ENCODE data around the gene SELENOO.

Gene SELENOO

GRCh38 chr22:50264946-50265669 is 64.3 kb downstream of the SELENOO start:
- H2BK120ac ChIP-seq (ENCODE audit: low read depth, low read length) = no peak overlapping the region
- H2BK5ac ChIP-seq (ENCODE audit: low read length) = peak overlapping the region; percentile 63
- peak overlapping the region; percentile 60 for H2BK12ac ChIP-seq (ENCODE audit: low read length)
- H3K18ac ChIP-seq (ENCODE audit: low read length) = peak overlapping the region; percentile 27
- H3K9ac ChIP-seq (ENCODE audit: low read depth, low read length, poor library complexity) = no peak overlapping the region
- peak overlapping the region; percentile 48 for H3K23ac ChIP-seq (ENCODE audit: low read depth, low read length, poor library complexity)
- H2AFZ ChIP-seq (ENCODE audit: low read length) = no peak overlapping the region
- peak overlapping the region; percentile 85 for H2AK5ac ChIP-seq (ENCODE audit: low read depth, low read length)
- peaks cover 0 to 17% of the 10 kb centered on the region in 2 donors for H3K36me3 ChIP-seq (replicated peaks in 1 of 2; ENCODE audit: control insufficient read depth in 2 of 2, insufficient read depth in 2 of 2, low read length in 2 of 2)
- H3K4me3 ChIP-seq (ENCODE audit: low read length in 2 of 2) = no peak overlapping the region
- no peak overlapping the region for H3K4me2 ChIP-seq (ENCODE audit: insufficient read depth, low read length, poor library complexity, severe bottlenecking)
- no peak for DNase-seq (ENCODE audit: low spot score)
- no peak overlapping the region for H3K14ac ChIP-seq (ENCODE audit: low read length)
- H4K91ac ChIP-seq (ENCODE audit: low read depth, low read length, poor library complexity) = no peak overlapping the region
- peaks cover 0 to 7% (median 0%) of the 10 kb centered on the region in 3 experiments for H3K27me3 ChIP-seq (ENCODE audit: control insufficient read depth in 3 of 3, insufficient read depth in 3 of 3, low read depth in 1 of 3, low read length in 3 of 3)
- H4K8ac ChIP-seq (ENCODE audit: low read depth, low read length) = peak overlapping the region; percentile 9
- no peak overlapping the region for H3K27ac ChIP-seq (replicated peaks; ENCODE audit: low read length)
- peaks cover 4% of the 10 kb centered on the region in 2 donors for H3K9me3 ChIP-seq (replicated peaks in 1 of 2; ENCODE audit: control insufficient read depth in 2 of 2, insufficient read depth in 1 of 2, low read depth in 1 of 2, low read length in 2 of 2)
- WGBS, 2 donors (ENCODE audit: extremely low coverage in 2 of 2, insufficient read length in 2 of 2, insufficient replicate concordance in 1 of 2) = no CpG with 5 or more reads among the region's 15 CpGs
- H2BK15ac ChIP-seq (ENCODE audit: low read length) = peak overlapping the region; percentile 95
- peaks cover 6% of the 10 kb centered on the region for H3K79me1 ChIP-seq (ENCODE audit: low read depth, low read length)
- no peak overlapping the region for H3K4ac ChIP-seq (ENCODE audit: low read length)
- peaks cover 11 to 24% of the 10 kb centered on the region in 2 donors for H3K4me1 ChIP-seq (ENCODE audit: control insufficient read depth in 2 of 2, insufficient read depth in 1 of 2, low read depth in 1 of 2, low read length in 2 of 2)

GRCh38 chr22:50266994-50267393 is 66.2 kb downstream of the SELENOO start:
- H2AFZ ChIP-seq (ENCODE audit: low read length) = no peak overlapping the region
- H3K9me3 ChIP-seq (replicated peaks in 1 of 2; ENCODE audit: control insufficient read depth in 2 of 2, insufficient read depth in 1 of 2, low read depth in 1 of 2, low read length in 2 of 2) = peaks cover 4% of the 10 kb centered on the region in 2 donors
- peaks cover 0 to 17% of the 10 kb centered on the region in 2 donors for H3K36me3 ChIP-seq (replicated peaks in 1 of 2; ENCODE audit: control insufficient read depth in 2 of 2, insufficient read depth in 2 of 2, low read length in 2 of 2)
- peak overlapping the region; percentile 67 for H2BK15ac ChIP-seq (ENCODE audit: low read length)
- H4K91ac ChIP-seq (ENCODE audit: low read depth, low read length, poor library complexity) = no peak overlapping the region
- no peak overlapping the region for H3K4ac ChIP-seq (ENCODE audit: low read length)
- no peaks in the 10 kb centered on the region for H3K79me1 ChIP-seq (ENCODE audit: low read depth, low read length)
- H2BK5ac ChIP-seq (ENCODE audit: low read length) = no peak overlapping the region
- no peak overlapping the region for H3K27ac ChIP-seq (replicated peaks; ENCODE audit: low read length)
- WGBS, 2 donors (ENCODE audit: extremely low coverage in 2 of 2, insufficient read length in 2 of 2, insufficient replicate concordance in 1 of 2) = no CpG with 5 or more reads among the region's 37 CpGs
- peak overlapping the region; percentile 87 for H2BK120ac ChIP-seq (ENCODE audit: low read depth, low read length)
- H3K9ac ChIP-seq (ENCODE audit: low read depth, low read length, poor library complexity) = no peak overlapping the region
- peak overlapping the region; percentile 38 for H3K14ac ChIP-seq (ENCODE audit: low read length)
- no peak overlapping the region for H3K18ac ChIP-seq (ENCODE audit: low read length)
- peaks cover 21 to 27% of the 10 kb centered on the region in 2 donors for H3K4me1 ChIP-seq (ENCODE audit: control insufficient read depth in 2 of 2, insufficient read depth in 1 of 2, low read depth in 1 of 2, low read length in 2 of 2)
- peak overlapping the region; percentile 43 for H3K23ac ChIP-seq (ENCODE audit: low read depth, low read length, poor library complexity)
- H3K27me3 ChIP-seq (ENCODE audit: control insufficient read depth in 3 of 3, insufficient read depth in 3 of 3, low read depth in 1 of 3, low read length in 3 of 3) = peaks cover 0 to 9% (median 0%) of the 10 kb centered on the region in 3 experiments
- no peak for DNase-seq (ENCODE audit: low spot score)
- H2BK12ac ChIP-seq (ENCODE audit: low read length) = no peak overlapping the region
- H3K4me2 ChIP-seq (ENCODE audit: insufficient read depth, low read length, poor library complexity, severe bottlenecking) = no peak overlapping the region
- peak overlapping the region; percentile 79 for H2AK5ac ChIP-seq (ENCODE audit: low read depth, low read length)
- H4K8ac ChIP-seq (ENCODE audit: low read depth, low read length) = no peak overlapping the region
- H3K4me3 ChIP-seq (ENCODE audit: low read length in 2 of 2) = no peak overlapping the region

All from neuronal stem cell (in vitro differentiated cells).